A549 treated with CpdA at 1 μM for 4 hours (cell line): Measurements from ENCODE around the gene PLCL2. TPM values are rescaled to one million over a fixed set of nuclear protein-coding genes. Genes with fewer than 3 reads are reported as not detected.

Source experiments
- total RNA-seq: library from RNA; stranded (reverse); fragments of 200-300 nt; extraction: Qiagen RNA extraction; gene quantifications from 5 replicates; pipeline ENCODE4 v1.2.3, GENCODE V29; 2022; ENCODE audit warnings: low read depth

The PLCL2 gene
- total RNA-seq, result 5.9 to 8.7 TPM (median 6.7 TPM) in 5 replicates

GRCh38 chr3:16884748-16885592 lies at the start of gene PLCL2:
TSS of gene PLCL2 (plus strand) at chr3:16884955. CDS start at chr3:16885040, 85 bp downstream.

